ENCODE results near the gene NXNL2.

DNA sequence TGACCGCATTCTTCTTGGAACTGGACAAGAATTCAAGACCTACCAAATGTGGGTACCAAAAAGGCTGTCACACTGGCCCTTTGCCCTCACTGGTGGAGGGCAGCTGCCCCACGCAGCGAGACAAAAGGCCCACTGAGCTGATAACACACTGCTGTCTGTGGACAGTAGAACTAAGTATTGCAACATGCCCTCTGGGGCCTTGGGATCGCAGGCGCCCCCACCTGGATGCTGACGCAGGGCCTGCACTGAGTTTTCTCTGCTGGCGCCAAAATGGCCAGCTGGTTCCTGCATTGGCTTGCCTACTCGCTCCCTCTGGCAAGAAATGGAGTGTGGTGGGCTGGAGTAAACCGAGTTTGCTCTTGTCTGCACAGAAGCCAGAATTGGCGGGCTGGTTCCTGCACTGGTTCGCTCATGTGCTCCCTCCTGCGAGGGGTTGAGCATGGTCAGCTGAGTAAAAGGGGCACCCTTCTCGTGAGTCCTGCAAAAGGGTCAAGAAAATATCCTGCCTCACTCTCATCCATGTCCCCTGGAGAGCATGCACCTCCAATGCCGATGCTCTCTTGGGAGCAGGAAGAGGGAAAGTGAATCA lies 55.7 kb downstream of the NXNL2 start:
- TF ChIP-seq CTCF (IDR thresholded peaks at IDR 0.05) (no peak), POLR2A (IDR thresholded peaks at IDR 0.05) (no peak)

Measured in Peyer's patch (tissue), 4 donors.